GM18507 (cell line): ENCODE results near the gene FGD4.
A peak's percentile ranks its signal among the peaks of the same experiment; 100 is the strongest.
"Not testable (repeated sequence)": the region's sequence is repeated elsewhere in the genome, so short reads cannot be mapped to it uniquely, and the experiment has no call there.

Experiments
- DNase-seq: peaks from one replicate; pipeline ENCODE4 v3.0.0; 2011; ENCODE audit warnings: low read depth; ENCODE audit not compliant: insufficient read length; ENCODE audit errors: extremely low spot score
- FAIRE-seq: peaks from 2 replicates; lab custom pipeline; 2011; peaks lifted over from hg19 to GRCh38; lab: Jason Lieb, UNC

The FGD4 gene

DNA sequence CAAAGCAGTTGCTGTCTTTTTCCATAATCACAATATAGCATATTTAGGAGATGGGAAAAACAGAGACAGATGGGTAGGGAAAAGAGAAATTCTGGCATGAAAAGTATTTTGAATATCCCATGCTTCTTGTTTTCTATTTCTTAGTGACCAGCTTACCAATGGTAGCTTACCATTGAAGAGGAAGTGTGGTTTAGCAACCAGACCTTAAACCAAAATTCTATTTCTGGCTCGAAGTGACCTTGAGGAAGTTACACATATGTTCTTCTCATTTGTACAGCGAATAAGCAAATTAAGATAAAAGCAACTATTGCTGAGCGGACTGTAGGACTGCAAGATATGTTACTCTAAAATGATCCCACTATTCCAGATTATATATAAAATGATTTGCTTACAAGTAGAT lies 82.9 kb downstream of the FGD4 start:
- DNase-seq (peak; percentile 11), FAIRE-seq (peak; percentile 59)

DNA sequence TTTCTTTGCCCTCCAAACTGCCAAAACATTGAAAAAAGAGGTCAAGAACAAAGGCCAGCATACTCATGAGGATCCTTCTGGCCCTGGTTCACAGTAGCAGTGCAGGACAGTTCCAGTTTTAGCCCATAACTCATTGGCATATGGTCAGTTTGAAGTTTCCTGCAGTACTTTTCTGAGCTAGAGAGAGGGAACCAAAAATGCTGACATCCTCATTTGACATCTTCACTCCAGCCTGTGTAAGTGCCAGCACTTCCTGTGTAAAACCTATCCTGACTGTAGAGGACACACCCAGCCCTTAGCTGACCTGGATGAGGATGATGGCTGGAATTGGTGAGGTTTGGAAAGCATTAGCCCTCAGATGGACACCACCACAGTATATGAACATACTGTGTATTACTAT lies 84.1 kb downstream of the FGD4 start:
- DNase-seq (no peak), FAIRE-seq (peak; percentile 12)

DNA sequence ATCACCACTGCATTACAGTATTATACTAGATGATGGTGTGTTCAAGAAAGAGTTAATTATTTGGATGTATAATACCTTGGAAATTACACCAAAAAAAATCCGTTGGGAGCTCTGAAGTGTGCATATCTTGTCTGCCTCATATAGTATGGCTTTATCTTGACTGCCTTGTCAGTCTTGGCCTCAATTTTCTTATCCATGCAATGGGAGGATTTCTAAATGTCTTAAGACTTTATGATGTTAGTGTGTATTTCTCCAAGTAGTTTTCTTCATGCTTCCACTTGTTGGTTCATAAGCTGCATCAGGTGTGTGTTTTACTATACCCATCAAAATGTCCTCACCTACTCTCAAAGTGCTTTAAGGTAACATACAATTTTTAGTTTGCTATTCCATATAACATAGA lies 84.6 kb downstream of the FGD4 start:
- FAIRE-seq (no peak), DNase-seq (no peak)

DNA sequence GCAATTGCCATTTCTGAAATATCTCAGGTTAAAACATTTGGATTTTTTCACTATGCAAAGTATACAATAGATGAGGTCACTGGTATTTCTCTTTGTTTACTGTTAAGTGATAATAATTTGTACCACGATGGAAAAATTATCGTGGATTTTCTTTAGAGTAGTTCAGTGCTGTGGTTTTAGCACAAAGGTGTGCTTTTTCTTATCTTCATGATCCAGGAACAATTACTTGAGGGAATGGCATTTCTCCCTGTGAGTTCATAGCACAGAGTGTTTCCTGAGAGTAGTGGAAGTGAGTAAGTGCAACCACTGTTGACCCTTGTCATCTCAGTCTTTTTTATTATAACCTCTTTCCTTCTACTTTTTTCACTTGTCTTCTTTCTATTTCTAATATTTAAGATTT lies 86.8 kb downstream of the FGD4 start:
- DNase-seq (no peak), FAIRE-seq (no peak)

DNA sequence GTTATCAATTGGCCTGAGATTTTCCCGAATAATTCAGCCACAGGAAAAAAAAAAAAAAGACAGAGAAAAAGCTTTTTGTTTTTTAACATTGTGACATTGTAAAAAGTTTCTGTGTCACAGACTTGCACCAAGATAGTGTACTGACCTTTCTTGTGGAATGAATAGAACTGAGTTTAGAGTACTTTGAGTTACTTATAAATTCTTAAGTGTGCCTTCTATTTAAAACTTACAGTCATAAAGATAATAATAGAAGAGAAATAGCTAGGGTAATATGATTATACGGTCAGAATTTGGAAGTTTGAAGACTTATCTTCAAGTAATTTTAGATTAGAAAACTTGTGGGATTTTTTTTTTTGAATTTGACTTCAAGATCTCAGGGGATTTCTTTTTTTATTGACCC lies 88.8 kb downstream of the FGD4 start:
- FAIRE-seq (no peak), DNase-seq (no peak)

DNA sequence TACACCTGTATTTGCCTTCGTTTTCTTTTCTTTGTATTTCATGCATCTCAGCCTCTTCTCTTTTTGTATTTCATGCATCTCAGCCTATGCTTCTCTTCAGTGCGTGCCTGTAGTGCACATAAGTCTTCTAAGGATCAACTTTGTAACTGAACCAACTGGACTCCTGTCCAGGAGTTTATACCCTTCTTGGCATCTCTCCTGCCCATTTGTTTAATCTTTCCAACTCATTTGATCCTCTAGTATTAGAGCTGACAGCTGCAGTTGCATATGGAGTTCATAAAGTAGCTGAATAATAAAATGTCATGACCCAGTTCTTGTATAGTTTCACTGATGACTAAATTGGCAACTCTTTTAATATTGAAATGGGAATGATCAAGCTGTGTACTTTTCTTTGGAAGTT lies 89.7 kb downstream of the FGD4 start:
- no peak for FAIRE-seq
- DNase-seq, result no peak

DNA sequence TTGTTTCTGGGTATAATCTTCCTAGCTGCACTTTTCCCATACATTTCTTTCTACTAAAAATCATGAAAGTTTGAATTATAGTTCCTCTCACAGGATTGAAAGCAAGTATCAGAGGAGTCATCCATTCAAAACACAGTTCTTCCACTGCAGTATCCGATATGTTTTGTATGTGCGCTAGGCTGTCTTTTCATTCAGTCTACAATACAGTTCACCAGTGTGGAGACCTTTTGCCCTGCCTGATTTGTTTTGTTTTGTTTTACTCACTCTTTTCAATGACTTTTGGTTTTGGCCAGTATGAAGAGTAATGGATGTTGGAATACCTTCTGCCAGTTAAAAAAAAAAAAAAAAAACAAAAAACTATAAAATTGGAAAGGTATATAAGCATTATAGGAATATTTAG lies 91.4 kb downstream of the FGD4 start:
- no peak for DNase-seq
- FAIRE-seq, result no peak

DNA sequence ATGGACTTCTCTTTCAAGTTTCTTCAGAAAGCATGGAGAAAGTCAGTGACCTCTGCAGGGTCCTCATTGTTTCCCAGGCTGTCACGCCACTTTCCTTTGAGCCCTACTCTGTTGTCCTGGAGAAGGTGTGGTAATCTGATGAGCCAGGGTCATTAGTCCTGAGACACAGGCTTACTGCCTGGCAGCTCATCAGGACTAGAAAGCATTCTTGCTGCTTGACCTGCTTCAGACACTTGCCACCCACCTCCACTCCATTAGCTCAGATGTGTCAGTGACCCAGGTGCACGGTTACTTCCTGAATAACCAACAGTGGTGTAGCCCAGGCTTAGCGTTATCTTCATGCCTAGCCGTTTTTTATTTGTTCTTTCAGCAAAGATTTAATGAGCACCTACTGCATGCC lies 93.9 kb downstream of the FGD4 start:
- DNase-seq (no peak), FAIRE-seq (no peak)

DNA sequence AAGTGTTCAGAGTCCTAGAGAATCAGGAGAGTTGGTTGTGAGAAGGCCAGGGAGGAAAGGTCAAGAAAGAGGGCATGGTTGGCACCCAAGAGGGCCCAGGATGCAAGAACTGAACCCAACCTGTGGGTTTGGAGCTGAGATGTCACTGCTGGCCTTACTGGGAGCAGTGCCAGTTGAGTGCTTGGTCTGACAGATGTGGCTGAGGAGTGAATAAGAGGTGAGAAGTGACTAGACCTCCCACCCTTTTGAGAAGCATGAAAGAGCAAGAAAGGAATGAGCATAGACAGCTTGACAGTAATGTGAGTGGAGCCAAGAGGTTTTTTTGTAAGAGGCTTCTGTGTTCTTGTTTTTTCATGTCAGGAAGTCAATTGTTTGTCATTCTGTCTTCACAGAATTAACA lies 95.3 kb downstream of the FGD4 start:
- DNase-seq (no peak), FAIRE-seq (no peak)

DNA sequence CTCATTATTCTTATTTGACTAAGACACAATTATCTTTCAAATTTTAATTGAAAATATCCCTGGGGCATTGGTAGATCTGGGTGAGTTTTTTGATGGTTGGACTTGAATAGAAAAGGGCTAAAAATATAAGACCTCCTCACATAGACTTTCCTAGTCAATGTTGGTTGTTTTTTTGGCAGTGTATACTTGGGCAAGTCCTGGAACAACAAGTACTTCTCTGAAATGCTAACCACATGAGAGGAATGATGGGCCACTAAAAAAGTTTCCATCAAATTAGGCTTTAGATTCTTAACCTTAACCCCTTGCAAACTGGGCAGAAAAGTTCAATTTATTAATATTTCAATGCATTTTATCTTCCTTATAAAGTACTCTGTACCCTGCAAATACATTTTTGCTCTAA lies 97.6 kb downstream of the FGD4 start:
- DNase-seq, result no peak
- FAIRE-seq, result no peak

DNA sequence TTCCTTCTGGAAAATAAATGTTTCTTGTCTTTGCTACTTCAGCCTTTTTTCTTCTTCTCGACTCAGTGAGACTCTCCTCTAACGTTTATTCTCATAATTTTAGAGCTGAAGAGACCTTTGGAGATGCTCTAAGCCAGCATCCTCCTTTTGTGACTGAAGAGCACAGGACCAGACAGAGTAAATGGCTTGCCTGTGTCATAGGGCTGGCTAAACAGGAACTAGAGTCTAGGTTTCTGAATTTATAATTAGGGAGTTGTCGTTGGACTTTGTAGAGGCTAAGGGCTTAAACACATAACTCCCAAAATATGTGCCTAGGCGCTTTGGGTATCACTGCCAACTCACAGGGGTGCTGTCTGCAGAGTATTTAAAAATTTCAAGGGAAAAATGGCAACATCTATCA lies 98.5 kb downstream of the FGD4 start:
- FAIRE-seq (no peak), DNase-seq (no peak)

DNA sequence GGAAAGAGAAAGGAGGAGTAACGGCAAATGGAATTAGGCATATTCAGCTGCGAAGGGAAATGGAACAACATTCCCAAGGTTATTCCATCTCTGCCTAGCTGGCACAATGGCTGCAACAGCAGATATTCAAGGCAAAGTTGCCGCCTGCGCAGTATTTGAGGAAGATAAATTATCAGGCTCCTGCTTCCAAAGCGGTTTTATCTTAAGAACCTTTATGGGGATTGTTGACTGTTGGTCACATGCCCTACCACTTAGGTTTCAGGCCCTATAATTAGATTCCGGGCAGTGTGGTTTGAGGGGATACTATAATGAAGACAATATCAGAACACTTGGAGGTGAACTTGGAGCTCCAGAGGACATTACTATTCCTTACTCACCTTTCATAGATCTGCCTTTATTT lies 99.7 kb downstream of the FGD4 start:
- DNase-seq (no peak), FAIRE-seq (no peak)

DNA sequence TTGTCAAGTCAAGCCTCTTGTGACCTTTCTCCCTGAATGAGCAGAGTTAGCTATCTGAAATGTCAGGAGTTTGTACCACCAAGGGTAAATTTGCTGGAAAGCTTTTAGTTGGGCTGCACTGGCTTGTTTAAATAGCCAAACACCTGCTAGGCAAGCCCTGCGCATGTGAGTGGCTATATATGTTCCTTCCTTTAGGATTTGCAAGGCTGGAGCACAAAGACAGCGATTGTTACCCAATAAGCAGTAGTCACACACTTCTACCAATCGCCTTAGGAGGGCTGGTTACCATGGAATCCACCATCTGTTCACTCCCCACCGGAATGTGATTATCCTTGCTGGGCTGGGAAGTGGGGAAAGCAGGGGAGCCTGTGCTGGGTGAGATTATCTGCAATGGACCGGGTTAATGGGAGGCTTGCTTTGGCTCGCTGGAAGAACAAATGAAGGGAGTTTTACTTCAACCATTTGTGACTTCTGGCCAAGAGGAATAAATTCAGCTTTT lies 102.5 kb downstream of the FGD4 start:
- FAIRE-seq, result no peak
- no peak for DNase-seq

DNA sequence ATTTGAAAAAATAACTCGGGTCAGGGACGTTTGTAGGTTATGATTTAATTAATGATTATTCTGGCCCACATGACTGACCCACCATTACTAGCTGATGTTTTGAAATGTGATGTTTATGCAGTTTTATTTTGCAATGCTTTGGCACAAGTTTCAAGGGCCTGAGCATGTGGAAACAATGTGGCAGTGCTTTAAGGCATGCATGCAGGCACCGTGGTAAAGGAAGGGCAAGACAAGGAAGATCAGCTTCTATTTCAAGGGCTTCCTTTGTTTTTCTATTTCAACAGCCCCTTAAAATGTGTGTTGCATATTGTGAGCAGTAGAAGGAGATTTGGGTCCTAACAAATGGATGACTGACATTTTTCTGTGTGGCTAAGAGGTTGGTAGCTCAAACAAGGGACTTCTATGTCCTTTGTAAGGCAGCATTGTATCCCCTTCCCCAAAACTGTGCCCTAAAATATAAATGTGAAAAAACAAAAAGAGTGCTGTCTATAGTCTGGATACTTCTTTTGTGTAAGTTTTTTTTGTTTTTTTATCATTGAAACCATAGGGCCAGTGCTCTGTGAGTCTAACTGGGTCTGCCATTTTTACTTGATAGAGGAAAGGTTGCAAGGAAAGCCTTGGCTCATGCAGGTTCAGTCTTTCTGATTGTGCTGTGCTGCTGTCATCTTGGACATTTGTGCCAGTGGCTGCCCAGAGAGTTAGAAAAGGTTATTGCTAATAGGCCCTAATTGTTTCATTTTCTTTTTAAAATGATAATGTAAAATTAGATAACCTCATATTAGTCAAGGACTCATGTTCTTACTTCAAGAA lies 103.5 kb downstream of the FGD4 start:
- FAIRE-seq, result no peak
- no peak for DNase-seq

DNA sequence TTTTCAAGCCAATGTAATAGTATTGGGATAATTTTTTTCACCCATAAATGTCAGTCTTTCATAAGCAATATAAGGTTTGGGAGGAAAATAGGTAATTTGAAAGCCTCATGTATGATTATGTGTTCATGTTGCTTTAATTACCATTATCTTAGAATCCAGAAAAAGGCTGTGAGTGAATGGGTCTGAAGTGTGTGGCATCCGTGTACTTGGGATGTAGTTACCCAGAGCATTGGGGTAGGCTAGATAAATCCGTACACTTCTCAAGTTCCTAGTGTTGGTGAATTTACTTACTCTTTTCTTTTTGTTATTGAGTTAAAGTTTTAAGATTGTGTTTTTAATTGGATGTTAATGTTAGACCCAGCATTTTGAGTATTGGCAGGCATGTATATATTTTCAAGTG lies 104.4 kb downstream of the FGD4 start:
- DNase-seq (no peak), FAIRE-seq (no peak)

DNA sequence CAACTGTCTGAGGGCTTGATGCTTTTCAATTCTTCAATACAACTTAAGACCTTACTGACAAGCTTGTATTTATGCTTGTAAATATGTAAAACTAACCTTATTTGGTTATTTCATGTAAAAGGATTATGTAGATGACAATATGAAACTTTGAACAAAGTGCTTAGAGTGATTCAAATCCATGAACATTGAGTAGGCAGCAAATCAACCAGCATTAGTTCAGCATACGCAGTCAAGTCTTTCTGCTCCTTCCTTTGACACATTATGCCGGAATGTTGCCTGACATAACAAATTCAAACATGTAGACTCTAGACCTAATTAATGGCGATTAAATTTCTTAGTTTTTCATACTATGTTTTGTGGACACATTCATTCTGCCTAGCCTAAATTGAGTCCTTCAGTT lies 105.2 kb downstream of the FGD4 start:
- FAIRE-seq (no peak), DNase-seq (no peak)

DNA sequence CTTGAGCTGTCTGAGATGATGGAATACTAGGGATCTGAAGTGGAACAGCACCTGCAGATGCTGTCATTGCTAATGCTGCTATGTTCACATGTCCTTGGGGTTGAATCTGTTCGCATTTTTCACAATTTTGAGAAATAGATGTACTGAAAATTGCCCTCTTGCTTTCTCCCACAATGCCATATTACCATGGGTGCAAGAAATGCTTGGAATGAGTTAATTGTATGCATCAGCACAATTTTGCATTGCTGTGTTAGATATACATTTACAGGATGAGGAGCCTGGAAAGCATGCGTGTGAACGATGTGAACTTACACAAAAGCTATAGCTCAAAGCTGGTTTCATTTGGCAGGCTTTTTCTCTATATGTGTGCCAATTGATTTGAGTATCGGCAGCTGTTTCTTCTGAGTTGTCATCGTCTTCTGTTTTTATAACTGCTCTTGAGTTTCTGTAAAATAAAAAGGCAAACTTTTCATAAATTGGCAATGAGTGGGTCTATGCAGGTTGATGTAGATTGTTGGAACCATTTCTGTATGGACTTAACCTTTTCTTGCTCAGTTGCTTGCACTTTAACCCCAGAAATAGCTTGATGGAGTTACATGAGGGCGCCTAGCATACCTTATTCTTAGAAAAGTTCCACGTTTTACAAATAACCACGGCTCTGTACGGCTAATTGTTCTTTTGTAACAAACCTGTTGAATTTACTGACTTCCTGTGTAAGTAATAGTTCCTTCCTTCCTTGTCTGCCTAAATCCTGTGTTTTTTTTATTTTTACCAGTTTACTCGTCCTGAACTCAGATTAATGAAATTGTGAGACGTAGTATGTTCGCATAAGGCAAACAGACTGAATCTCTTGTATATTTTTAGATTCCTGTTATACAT lies 105.9 kb downstream of the FGD4 start:
- no peak for FAIRE-seq

DNA sequence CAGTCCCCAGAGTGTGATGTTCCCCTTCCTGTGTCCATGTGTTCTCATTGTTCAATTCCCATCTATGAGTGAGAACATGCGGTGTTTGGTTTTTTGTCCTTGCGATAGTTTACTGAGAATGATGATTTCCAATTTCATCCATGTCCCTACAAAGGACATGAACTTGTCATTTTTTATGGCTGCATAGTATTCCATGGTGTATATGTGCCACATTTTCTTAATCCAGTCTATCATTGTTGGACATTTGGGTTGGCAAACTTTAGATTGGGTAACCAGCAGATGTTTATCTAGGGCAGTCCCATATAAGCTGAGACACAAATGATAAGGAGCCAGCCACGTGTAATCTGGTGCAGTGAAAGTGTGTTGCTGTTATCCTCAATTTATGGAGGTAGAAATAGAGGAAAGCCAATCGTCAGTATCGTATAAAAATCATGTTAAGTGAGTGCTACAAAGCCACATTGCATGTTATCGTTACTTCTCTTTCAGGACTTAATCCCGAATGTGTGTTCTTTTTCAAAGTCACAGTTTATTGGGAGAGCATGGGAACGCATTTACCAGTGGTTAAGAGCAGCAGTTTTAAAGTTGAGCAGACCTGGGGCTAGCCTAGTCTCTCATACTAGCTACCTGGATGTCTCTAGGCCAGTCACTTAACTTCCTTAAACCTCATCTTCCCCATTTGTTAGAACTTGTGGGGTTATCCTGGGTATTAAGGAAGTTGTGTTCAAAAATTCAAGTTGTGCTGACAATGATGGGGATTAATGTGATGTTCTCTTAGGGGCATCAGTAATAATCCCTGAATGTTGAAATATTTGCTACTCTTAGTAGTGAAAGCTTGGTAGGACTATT lies 108.0 kb downstream of the FGD4 start:
- DNase-seq, FAIRE-seq: not testable (repeated sequence)

More for the DNA sequence above, 105.9 kb downstream of the FGD4 start:
- DNase-seq, result no peak

DNA sequence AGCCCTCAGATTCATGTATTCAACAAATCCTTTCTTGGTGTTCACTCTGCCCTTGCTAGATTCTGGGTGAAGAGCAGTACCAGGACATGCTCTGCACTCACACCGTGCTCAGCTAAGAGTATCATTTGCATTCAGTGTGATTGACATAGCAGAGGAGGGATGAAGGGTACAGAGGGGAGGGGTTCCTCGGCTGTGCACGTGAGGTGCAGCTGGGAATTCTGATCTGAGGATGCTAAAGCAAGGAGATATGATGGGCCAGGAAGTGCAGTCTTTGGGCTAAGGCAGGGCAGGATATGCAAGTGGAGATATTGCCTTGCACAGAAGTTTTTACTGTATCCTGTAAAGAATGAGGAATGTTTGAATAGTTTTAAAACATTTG lies 108.6 kb downstream of the FGD4 start:
- DNase-seq (no peak), FAIRE-seq (no peak)

DNA sequence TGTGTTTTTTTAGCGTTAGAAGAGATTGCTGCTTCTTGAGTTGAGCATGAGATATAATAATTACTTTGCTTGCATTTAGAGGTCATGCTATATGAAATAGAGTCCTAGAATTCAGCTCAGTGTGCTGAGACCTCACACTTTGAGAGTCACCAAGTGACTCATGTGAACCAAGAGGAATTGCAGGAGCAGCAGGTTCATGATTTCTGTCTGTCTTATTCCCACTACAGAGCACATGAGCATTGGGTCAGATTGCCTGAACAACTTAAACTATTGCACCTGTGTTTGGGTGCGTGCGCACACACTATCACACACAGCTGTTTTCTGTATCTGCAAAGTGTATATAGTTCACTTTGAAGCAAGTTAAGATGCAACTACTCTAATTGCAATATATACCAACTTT lies 109.3 kb downstream of the FGD4 start:
- no peak for FAIRE-seq
- DNase-seq, result no peak
